HAP-1 (cell line): ENCODE data around the gene WIPI1.
A peak's percentile ranks its signal among the peaks of the same experiment; 100 is the strongest.
"Not testable (repeated sequence)": the region's sequence is repeated elsewhere in the genome, so short reads cannot be mapped to it uniquely, and the experiment has no call there.

Experiments
- DNase-seq, 2 experiments: peaks; one replicate each; pipeline ENCODE4 v3.0.0-alpha.2; 2016 to 2020; ENCODE audit warnings: low spot score in 2 of 2
- H3K27me3 ChIP-seq: fragments of 250-450 bp; sonication (Bioruptor Pico); 2 replicates; pipeline ENCODE4 v1.5.1; 2020; ENCODE audit warnings: low read depth, mild to moderate bottlenecking, moderate library complexity
- H3K36me3 ChIP-seq: fragments of 250-450 bp; sonication (Bioruptor Pico); replicated peaks from 2 replicates; pipeline ENCODE4 v1.5.1; 2020; ENCODE audit warnings: mild to moderate bottlenecking
- H3K4me1 ChIP-seq: fragments of 250-450 bp; sonication (Bioruptor Pico); 2 replicates; pipeline ENCODE4 v1.5.1; 2020; ENCODE audit warnings: mild to moderate bottlenecking
- H3K4me3 ChIP-seq: fragments of 250-450 bp; sonication (Bioruptor Pico); 2 replicates; pipeline ENCODE4 v1.5.1; 2020; ENCODE audit warnings: mild to moderate bottlenecking, moderate library complexity
- H3K9me3 ChIP-seq: fragments of 250-450 bp; sonication (Bioruptor Pico); 2 replicates; pipeline ENCODE4 v1.5.1; 2020; ENCODE audit warnings: mild to moderate bottlenecking, moderate library complexity
- in situ Hi-C: fragments of 300-500 bp; cut with MboI; formaldehyde crosslinking; loops from 3 replicates; pipeline ENCODE4 v1.14.3; 2020; ENCODE audit warnings: low sequenced_read_pairs, inconsistent platforms, mixed read lengths

WIPI1 gene

GRCh38 chr17:68457168-68457538, at the start of gene WIPI1:
TSS of gene WIPI1 (minus strand) at chr17:68457496. CDS start at chr17:68457421, 75 bp downstream.
- in situ Hi-C loops, result no loop called here
- Histone ChIP-seq H3K4me3 (peak within 1 kb of the TSS; percentile 48), H3K4me1 (peaks cover 27% of the 10 kb centered on the region), H3K27me3 (no peaks in the 10 kb centered on the region), H3K9me3 (no peaks in the 10 kb centered on the region), H3K36me3 (no peaks in the 10 kb centered on the region)
- DNase-seq, result no peak

DNA sequence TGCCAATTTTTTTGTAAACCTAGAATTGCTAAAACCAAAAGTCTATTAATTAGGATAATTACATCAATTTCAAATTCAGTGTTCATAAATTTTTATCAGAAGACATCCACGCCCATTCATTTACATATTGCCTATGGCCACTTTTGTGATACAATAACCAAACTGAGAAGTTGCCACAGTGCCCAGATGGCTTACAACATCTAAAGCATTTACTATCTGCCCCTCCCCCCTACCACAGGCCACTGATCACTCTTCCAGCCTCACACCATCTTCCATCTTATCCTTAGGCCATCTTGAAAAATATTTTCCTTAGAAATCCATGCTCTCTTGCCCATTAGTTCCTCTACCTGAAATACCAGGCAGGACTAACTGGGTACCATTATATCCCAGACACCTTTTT, 48.7 kb upstream of the WIPI1 start:
- Histone ChIP-seq H3K9me3 (no peaks in the 10 kb centered on the region), H3K4me3 (no peak overlapping the region), H3K36me3 (no peaks in the 10 kb centered on the region), H3K4me1 (peaks cover 9% of the 10 kb centered on the region), H3K27me3 (no peaks in the 10 kb centered on the region)
- no peak for DNase-seq
- in situ Hi-C loops, result no loop called here

GRCh38 chr17:68501074-68501473, 43.8 kb upstream of the WIPI1 start:
- no peaks in the 10 kb centered on the region for H3K27me3 ChIP-seq
- in situ Hi-C loops, result no loop called here
- no peaks in the 10 kb centered on the region for H3K36me3 ChIP-seq

DNA sequence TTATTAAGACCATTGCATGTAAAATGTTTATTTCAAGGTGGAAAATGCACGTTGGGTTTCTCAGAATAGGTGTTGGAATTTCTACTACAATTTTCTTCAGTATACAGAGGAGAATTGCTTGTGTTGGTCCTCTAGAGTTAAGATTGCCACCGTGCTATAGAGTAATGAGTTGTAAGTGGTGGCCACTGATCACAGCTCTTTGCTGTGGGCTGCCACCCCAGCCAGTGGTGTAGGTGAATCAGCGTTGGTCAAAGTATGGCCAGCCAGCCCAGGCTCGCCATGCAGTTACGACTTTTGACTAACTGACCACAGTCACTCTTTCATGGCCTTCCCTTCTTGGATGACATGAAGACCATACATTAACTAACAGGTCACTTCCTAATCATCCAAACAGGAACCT, 42.3 kb upstream of the WIPI1 start:
- Histone ChIP-seq H3K36me3 (no peaks in the 10 kb centered on the region), H3K4me1 (no peaks in the 10 kb centered on the region), H3K9me3 (no peaks in the 10 kb centered on the region; the same call in 1 of the 2 replicates), H3K27me3 (no peaks in the 10 kb centered on the region), H3K4me3 (no peak overlapping the region)
- DNase-seq, result no peak
- in situ Hi-C loops, result no loop called here

More at GRCh38 chr17:68501074-68501473, 43.8 kb upstream of the WIPI1 start:
- no peaks in the 10 kb centered on the region for H3K4me1 ChIP-seq
- H3K4me3 ChIP-seq, result no peak overlapping the region
- no peaks in the 10 kb centered on the region; the same call in 1 of the 2 replicates for H3K9me3 ChIP-seq
- no peak for DNase-seq

GRCh38 chr17:68498479-68499326, 41.4 kb upstream of the WIPI1 start:
- Histone ChIP-seq H3K4me1 (no peaks in the 10 kb centered on the region), H3K4me3 (no peak overlapping the region), H3K9me3 (no peaks in the 10 kb centered on the region; the same call in 1 of the 2 replicates), H3K36me3 (no peaks in the 10 kb centered on the region), H3K27me3 (no peaks in the 10 kb centered on the region)
- in situ Hi-C loops, result no loop called here
- DNase-seq, result no peak

- H3K4me1 ChIP-seq, result no peaks in the 10 kb centered on the region
- H3K36me3 ChIP-seq, result no peaks in the 10 kb centered on the region
- no peak overlapping the region for H3K4me3 ChIP-seq
- in situ Hi-C loops, result no loop called here
- no peaks in the 10 kb centered on the region; the same call in 1 of the 2 replicates for H3K9me3 ChIP-seq
- no peaks in the 10 kb centered on the region for H3K27me3 ChIP-seq
- DNase-seq, result no peak
These were observed 40.6 kb upstream of the WIPI1 start for GRCh38 chr17:68497885-68498319.

DNA sequence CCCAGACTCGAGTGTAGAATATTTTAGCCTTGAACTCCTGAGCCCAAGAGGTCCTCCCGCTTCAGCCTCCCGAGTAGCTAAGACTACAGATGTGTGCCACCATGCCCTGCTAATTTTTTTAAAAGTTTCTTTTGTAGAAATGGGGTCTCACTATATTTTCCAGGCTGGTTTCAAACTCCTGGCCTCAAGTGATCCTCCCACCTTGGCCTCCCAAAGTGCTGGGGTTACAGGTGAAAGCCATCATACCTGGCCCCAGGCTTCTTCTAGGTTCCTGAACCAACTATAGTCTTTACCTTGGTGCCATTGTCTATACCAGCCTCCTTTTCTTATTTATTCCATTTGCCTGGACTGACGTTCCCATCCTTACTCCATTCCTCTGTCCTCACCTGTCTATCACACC, 37.8 kb upstream of the WIPI1 start:
- H3K4me1 ChIP-seq, result no peaks in the 10 kb centered on the region
- H3K36me3 ChIP-seq, result no peaks in the 10 kb centered on the region
- no peak overlapping the region for H3K4me3 ChIP-seq
- DNase-seq, result no peak
- H3K27me3 ChIP-seq, result no peaks in the 10 kb centered on the region
- in situ Hi-C loops, result no loop called here
- H3K9me3 ChIP-seq, result no peaks in the 10 kb centered on the region; the same call in 1 of the 2 replicates

GRCh38 chr17:68492394-68493054, 35.2 kb upstream of the WIPI1 start:
- in situ Hi-C loops, H3K4me1 ChIP-seq, H3K4me3 ChIP-seq, H3K36me3 ChIP-seq, H3K9me3 ChIP-seq, DNase-seq, H3K27me3 ChIP-seq: not testable (repeated sequence)

DNA sequence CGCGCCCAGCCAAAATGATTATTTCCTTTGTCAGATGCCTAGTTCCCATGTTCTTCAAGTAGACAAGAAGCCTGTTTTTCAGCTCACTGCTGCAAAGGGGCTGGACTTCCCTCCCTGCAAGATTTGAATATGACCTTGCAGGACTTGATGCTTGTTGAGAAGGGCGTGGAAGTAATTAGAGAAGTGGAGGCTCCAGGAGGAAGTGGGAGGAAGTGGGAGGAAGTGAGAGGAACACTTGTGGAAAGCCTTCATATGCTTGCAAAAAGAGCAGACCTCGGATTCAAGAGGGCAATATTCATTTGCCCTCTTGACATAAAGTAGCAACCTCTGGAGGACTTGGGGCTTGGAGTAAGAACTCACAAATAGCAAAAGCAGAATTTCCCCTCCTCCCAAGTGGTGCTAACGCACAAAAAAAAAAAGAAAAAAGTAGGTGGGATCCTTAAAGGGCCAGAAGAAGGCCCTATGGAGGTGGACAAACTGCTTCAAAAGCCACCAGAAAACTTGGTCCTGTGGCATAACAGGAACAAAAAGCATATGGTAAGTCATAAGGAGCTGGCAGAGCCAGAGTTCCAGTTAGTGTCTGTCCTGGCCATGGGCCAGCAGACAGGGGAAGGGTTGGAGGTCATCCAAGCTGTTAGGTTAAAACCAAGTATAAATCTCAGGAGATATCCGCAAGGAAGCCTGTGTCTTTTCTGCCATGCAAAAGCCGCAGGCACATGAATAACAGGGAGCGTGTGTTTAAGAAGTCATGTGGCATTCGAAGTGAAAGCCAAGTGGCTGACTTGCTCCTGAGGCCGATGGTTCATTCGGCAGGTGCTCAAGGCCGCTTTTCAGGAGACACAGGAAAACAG, 34.3 kb upstream of the WIPI1 start:
- DNase-seq, result no peak
- in situ Hi-C loops, result no loop called here

GRCh38 chr17:68489919-68490318, 32.6 kb upstream of the WIPI1 start:
- H3K4me1 ChIP-seq, result no peaks in the 10 kb centered on the region
- no peak for DNase-seq
- no peaks in the 10 kb centered on the region; the same call in 1 of the 2 replicates for H3K9me3 ChIP-seq
- no peaks in the 10 kb centered on the region for H3K36me3 ChIP-seq
- peaks cover 6% of the 10 kb centered on the region for H3K27me3 ChIP-seq
- H3K4me3 ChIP-seq, result no peak overlapping the region
- in situ Hi-C loops, result no loop called here

More for the DNA sequence above, 34.3 kb upstream of the WIPI1 start:
- H3K36me3 ChIP-seq, result no peaks in the 10 kb centered on the region
- H3K4me1 ChIP-seq, result no peaks in the 10 kb centered on the region
- no peaks in the 10 kb centered on the region for H3K9me3 ChIP-seq
- no peak overlapping the region for H3K4me3 ChIP-seq
- H3K27me3 ChIP-seq, result no peaks in the 10 kb centered on the region

DNA sequence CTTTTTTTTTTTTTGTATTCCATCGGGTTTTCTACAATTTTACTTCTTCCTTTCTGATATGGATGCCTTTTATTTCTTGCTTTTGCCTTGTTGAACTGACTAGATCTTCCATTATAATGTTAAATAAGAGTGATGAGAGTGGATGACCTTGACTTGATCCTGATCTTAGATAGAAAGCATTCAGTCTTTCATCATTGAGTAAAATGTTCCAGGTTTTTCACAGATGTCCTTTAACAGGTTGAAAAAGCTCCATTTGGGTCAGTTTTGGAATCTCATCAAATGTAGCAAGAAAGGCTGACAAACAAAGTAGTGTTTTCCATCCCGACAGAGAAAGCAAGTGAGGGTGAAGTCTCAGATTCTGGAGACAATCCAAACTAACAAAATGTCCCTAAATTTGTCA, 27.2 kb upstream of the WIPI1 start:
- Histone ChIP-seq H3K36me3 (no peaks in the 10 kb centered on the region), H3K4me3 (no peak overlapping the region), H3K27me3 (peaks cover 16% of the 10 kb centered on the region), H3K9me3 (no peaks in the 10 kb centered on the region; the same call in 1 of the 2 replicates), H3K4me1 (0 out of 2 replicates have a peak, but pooled peaks cover 4% of the 10 kb centered on the region)
- no peak for DNase-seq
- in situ Hi-C loops, result no loop called here

GRCh38 chr17:68482576-68483041, 25.3 kb upstream of the WIPI1 start:
- no peak overlapping the region for H3K4me3 ChIP-seq
- no peaks in the 10 kb centered on the region for H3K36me3 ChIP-seq
- H3K9me3 ChIP-seq, result no peaks in the 10 kb centered on the region; the same call in 1 of the 2 replicates
- peaks cover 16% of the 10 kb centered on the region for H3K27me3 ChIP-seq
- in situ Hi-C loops, result no loop called here
- no peak for DNase-seq
- H3K4me1 ChIP-seq, result 0 out of 2 replicates have a peak, but pooled peaks cover 4% of the 10 kb centered on the region

GRCh38 chr17:68480885-68481284, 23.6 kb upstream of the WIPI1 start:
- H3K4me1 ChIP-seq, result 0 out of 2 replicates have a peak, but pooled peaks cover 4% of the 10 kb centered on the region
- in situ Hi-C loops, result no loop called here
- H3K4me3 ChIP-seq, result no peak overlapping the region
- peaks cover 16% of the 10 kb centered on the region for H3K27me3 ChIP-seq
- no peak for DNase-seq
- H3K36me3 ChIP-seq, result no peaks in the 10 kb centered on the region
- H3K9me3 ChIP-seq, result no peaks in the 10 kb centered on the region; the same call in 1 of the 2 replicates
